ENCODE data around the gene FGF14.

GRCh38 chr13:101916775-101917474 lies 484.9 kb downstream of the FGF14 start:
- TF ChIP-seq CTCF (IDR thresholded peaks at IDR 0.05): no peak
- no peak for TF ChIP-seq POLR2A (IDR thresholded peaks at IDR 0.05)
